GM12878 (cell line): ENCODE results near the gene MTX1. TPM values are rescaled to one million over a fixed set of nuclear protein-coding genes. Genes with fewer than 3 reads are reported as not detected.

Experiments used
- BHLHE40 ChIP-seq, 2 experiments: fragments of 450-650 bp in 1 of 2; IDR thresholded peaks; 2 replicates each; pipeline ENCODE4 v1.6.1; 2011 to 2017; ENCODE audit warnings: low read depth in 2 of 2, borderline replicate concordance in 1 of 2, improper control_type of control experiment in 1 of 2, low read length in 1 of 2, mild to moderate bottlenecking in 1 of 2
- BMI1 ChIP-seq: fragments of 450-650 bp; IDR thresholded peaks from 2 replicates; pipeline ENCODE4 v1.6.1; 2016; ENCODE audit warnings: mild to moderate bottlenecking, moderate library complexity, borderline replicate concordance
- CHD1 ChIP-seq: IDR thresholded peaks from 2 replicates; pipeline ENCODE4 v1.6.1; 2012; ENCODE audit warnings: low read depth, low read length, improper control_type of control experiment
- CREB1 ChIP-seq: IDR thresholded peaks from 2 replicates; pipeline ENCODE4 v1.6.1; 2012; ENCODE audit warnings: low read depth, mild to moderate bottlenecking, inconsistent platforms
- CREM ChIP-seq: IDR thresholded peaks from 2 replicates; pipeline ENCODE4 v1.6.1; 2014; ENCODE audit warnings: antibody characterized with exemption, low read depth
- IKZF1 ChIP-seq: fragments of 450-650 bp; conservative IDR thresholded peaks from 2 replicates; pipeline ENCODE4 v1.6.1; 2017; ENCODE audit warnings: antibody characterized with exemption, mild to moderate bottlenecking
- LARP7 ChIP-seq: fragments of 450-650 bp; IDR thresholded peaks from 2 replicates; pipeline ENCODE4 v1.6.1; 2017; ENCODE audit warnings: mild to moderate bottlenecking
- NFIC ChIP-seq: IDR thresholded peaks from 2 replicates; pipeline ENCODE4 v1.6.1; 2012; ENCODE audit warnings: low read depth, mild to moderate bottlenecking, inconsistent platforms, low read length, moderate library complexity
- NFYA ChIP-seq: IDR thresholded peaks from 2 replicates; pipeline ENCODE4 v1.6.1; 2011; ENCODE audit warnings: low read depth, mild to moderate bottlenecking, low read length, improper control_type of control experiment, borderline replicate concordance
- POLR2AphosphoS2 ChIP-seq: IDR thresholded peaks from 2 replicates; pipeline ENCODE4 v1.6.1; 2011; ENCODE audit warnings: low read depth, mild to moderate bottlenecking, low read length, improper control_type of control experiment, moderate library complexity
- SMAD5 ChIP-seq: IDR thresholded peaks from 2 replicates; pipeline ENCODE4 v1.6.1; 2016; ENCODE audit warnings: antibody characterized with exemption, low read depth
- SPI1 ChIP-seq: IDR thresholded peaks from 2 replicates; pipeline ENCODE4 v1.6.1; 2011; ENCODE audit warnings: low read depth, mild to moderate bottlenecking, low read length, moderate library complexity, borderline replicate concordance; ENCODE audit not compliant: insufficient read depth
- STAT1 ChIP-seq: fragments of 450-650 bp; conservative IDR thresholded peaks from 2 replicates; pipeline ENCODE4 v1.6.1; 2014; ENCODE audit warnings: antibody characterized with exemption, mild to moderate bottlenecking
- TAF1 ChIP-seq: IDR thresholded peaks from 2 replicates; pipeline ENCODE4 v1.6.1; 2011; ENCODE audit warnings: mild to moderate bottlenecking, low read depth, low read length, borderline replicate concordance
- TBL1XR1 ChIP-seq: IDR thresholded peaks from 2 replicates; pipeline ENCODE4 v1.6.1; 2012; ENCODE audit warnings: low read depth, low read length, improper control_type of control experiment
- ZNF24 ChIP-seq: fragments of 450-650 bp; IDR thresholded peaks from 2 replicates; pipeline ENCODE4 v1.6.1; 2017; ENCODE audit warnings: antibody characterized with exemption, mild to moderate bottlenecking
- polyA plus RNA-seq, 11 experiments: library from polyadenylated mRNA; depleted of rRNA in 4 of 11; unstranded in 6 of 11; stranded (reverse) in 5 of 11; fragments of >200 nt; fragmentation: Nextera tagmentation in 4 of 11; fragmentation: Illumina TruSeq in 1 of 11; extraction: Ambion mirVana in 4 of 11; extraction: Trizol in 1 of 11; gene quantifications; 1 replicate in 1 of 11; 2 replicates in 10 of 11; pipeline versions ENCODE4 v1.2.1 to v1.2.3, GENCODE V29; 2011 to 2016; ENCODE audit warnings: inconsistent platforms in 2 of 11, missing spikeins in 2 of 11, low read depth in 1 of 11
- total RNA-seq, 4 experiments: library from RNA; depleted of rRNA in 3 of 4; stranded (reverse); fragments of >200 nt in 3 of 4; fragmentation: Illumina TruSeq in 1 of 4; extraction: Trizol in 1 of 4; gene quantifications; 2 replicates each; pipeline versions ENCODE4 v1.2.1 to v1.2.3, GENCODE V29; 2013 to 2021
- TF ChIP-seq, protein P1 (sequence below): fragments of 450-650 bp; IDR thresholded peaks from 2 replicates; pipeline ENCODE4 v1.6.1; 2018; ENCODE audit warnings: mild to moderate bottlenecking, low read depth, moderate library complexity; ENCODE audit not compliant: partially characterized antibody
- TF ChIP-seq, protein P2 (sequence below): IDR thresholded peaks from 2 replicates; pipeline ENCODE4 v1.6.1; 2011; ENCODE audit warnings: mild to moderate bottlenecking, low read depth, low read length, moderate library complexity; ENCODE audit not compliant: insufficient replicate concordance
- TF ChIP-seq, protein P3 (sequence below): fragments of 450-650 bp; IDR thresholded peaks from 2 replicates; pipeline ENCODE4 v1.6.1; 2018; ENCODE audit warnings: borderline replicate concordance, mild to moderate bottlenecking; ENCODE audit not compliant: partially characterized antibody
- TF ChIP-seq, protein P4 (sequence below): fragments of 450-650 bp; IDR thresholded peaks from 2 replicates; pipeline ENCODE4 v1.6.1; 2017; ENCODE audit warnings: mild to moderate bottlenecking, low read depth, inconsistent platforms; ENCODE audit not compliant: poor library complexity, severe bottlenecking

The MTX1 gene
- total and polyA plus RNA-seq, 10 of the 15 experiments (the other 5 are each of a cell fraction or from before 2014, with no cell fraction given) = 15.8 to 92.0 (median 49.1) TPM

DNA sequence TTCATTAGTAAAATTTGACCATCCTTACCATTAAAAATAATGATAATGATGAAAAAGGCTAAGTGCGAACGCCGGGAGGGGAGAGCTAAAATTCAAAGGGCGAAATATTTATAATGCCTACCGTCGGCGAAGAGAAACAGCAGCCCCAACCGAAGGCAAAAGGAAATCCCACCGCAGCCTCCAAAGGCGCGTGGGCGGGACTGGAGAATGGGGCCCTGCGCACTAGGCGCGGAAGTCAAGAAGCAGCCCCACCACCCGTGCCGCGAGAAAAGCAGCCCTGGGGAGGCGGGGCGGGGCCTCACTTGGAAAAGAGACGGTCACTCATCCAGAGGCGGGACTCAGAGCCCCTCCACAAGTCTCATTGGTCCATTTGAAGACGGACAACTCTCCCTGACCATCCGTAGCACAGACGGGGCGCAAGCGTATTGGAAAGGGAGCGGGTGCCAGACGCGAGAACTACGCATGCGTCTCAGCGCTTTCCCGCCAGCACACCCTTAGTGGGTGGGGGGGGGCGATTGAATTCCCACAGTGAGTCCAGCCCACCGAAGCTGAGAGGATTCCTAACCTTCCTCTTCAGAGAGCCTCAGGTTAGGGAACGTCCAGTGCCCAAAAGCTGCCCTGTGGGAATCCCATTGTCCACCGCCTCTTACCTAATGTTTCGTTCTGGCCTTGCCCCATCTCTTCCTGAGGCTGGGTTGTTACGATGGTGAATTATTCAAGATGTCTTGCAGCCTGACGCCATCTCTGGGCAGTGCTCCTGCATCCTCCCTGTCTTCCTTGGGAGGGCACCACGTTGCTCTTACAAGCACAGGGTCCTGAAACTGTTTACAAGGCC, 19.0 kb downstream of the MTX1 start (continued):
- TF ChIP-seq, protein P1, sequence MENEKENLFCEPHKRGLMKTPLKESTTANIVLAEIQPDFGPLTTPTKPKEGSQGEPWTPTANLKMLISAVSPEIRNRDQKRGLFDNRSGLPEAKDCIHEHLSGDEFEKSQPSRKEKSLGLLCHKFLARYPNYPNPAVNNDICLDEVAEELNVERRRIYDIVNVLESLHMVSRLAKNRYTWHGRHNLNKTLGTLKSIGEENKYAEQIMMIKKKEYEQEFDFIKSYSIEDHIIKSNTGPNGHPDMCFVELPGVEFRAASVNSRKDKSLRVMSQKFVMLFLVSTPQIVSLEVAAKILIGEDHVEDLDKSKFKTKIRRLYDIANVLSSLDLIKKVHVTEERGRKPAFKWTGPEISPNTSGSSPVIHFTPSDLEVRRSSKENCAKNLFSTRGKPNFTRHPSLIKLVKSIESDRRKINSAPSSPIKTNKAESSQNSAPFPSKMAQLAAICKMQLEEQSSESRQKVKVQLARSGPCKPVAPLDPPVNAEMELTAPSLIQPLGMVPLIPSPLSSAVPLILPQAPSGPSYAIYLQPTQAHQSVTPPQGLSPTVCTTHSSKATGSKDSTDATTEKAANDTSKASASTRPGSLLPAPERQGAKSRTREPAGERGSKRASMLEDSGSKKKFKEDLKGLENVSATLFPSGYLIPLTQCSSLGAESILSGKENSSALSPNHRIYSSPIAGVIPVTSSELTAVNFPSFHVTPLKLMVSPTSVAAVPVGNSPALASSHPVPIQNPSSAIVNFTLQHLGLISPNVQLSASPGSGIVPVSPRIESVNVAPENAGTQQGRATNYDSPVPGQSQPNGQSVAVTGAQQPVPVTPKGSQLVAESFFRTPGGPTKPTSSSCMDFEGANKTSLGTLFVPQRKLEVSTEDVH = peak; percentile 98
- peak; percentile 60 for TF ChIP-seq NFYA
- peak; percentile 14; the same call in 1 of the 2 replicates for TF ChIP-seq TBL1XR1
- peak; percentile 46; the same call in 1 of the 2 replicates for TF ChIP-seq CREB1
- peak; percentile 89 for TF ChIP-seq SMAD5
- TF ChIP-seq ZNF24 = peak; percentile 84
- TF ChIP-seq POLR2AphosphoS2 = peak; percentile 86
- peak; percentile 74; the same call in 1 of the 2 replicates for TF ChIP-seq CHD1
- TF ChIP-seq TAF1 = peak; percentile 80
- TF ChIP-seq SPI1 = peak; percentile 35; the same call in 1 of the 2 replicates
- TF ChIP-seq, protein P2, sequence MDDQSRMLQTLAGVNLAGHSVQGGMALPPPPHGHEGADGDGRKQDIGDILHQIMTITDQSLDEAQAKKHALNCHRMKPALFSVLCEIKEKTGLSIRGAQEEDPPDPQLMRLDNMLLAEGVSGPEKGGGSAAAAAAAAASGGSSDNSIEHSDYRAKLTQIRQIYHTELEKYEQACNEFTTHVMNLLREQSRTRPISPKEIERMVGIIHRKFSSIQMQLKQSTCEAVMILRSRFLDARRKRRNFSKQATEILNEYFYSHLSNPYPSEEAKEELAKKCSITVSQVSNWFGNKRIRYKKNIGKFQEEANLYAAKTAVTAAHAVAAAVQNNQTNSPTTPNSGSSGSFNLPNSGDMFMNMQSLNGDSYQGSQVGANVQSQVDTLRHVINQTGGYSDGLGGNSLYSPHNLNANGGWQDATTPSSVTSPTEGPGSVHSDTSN = peak; percentile 96
- TF ChIP-seq STAT1 = 0 out of 2 replicates have a peak, but pooled peaks have one; percentile 36
- TF ChIP-seq, protein P3, sequence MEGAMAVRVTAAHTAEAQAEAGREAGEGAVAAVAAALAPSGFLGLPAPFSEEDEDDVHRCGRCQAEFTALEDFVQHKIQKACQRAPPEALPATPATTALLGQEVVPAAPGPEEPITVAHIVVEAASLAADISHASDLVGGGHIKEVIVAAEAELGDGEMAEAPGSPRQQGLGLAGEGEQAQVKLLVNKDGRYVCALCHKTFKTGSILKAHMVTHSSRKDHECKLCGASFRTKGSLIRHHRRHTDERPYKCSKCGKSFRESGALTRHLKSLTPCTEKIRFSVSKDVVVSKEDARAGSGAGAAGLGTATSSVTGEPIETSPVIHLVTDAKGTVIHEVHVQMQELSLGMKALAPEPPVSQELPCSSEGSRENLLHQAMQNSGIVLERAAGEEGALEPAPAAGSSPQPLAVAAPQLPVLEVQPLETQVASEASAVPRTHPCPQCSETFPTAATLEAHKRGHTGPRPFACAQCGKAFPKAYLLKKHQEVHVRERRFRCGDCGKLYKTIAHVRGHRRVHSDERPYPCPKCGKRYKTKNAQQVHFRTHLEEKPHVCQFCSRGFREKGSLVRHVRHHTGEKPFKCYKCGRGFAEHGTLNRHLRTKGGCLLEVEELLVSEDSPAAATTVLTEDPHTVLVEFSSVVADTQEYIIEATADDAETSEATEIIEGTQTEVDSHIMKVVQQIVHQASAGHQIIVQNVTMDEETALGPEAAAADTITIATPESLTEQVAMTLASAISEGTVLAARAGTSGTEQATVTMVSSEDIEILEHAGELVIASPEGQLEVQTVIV = no peak
- peak; percentile 20; the same call in 1 of the 2 replicates for TF ChIP-seq NFIC
- TF ChIP-seq BHLHE40 (IDR thresholded peaks at IDR 0.05; ENCODE audit: borderline replicate concordance in 1 of 2, low read depth in 2 of 2, low read length in 1 of 2) = peak; percentile 86 to 93
- TF ChIP-seq, protein P4, sequence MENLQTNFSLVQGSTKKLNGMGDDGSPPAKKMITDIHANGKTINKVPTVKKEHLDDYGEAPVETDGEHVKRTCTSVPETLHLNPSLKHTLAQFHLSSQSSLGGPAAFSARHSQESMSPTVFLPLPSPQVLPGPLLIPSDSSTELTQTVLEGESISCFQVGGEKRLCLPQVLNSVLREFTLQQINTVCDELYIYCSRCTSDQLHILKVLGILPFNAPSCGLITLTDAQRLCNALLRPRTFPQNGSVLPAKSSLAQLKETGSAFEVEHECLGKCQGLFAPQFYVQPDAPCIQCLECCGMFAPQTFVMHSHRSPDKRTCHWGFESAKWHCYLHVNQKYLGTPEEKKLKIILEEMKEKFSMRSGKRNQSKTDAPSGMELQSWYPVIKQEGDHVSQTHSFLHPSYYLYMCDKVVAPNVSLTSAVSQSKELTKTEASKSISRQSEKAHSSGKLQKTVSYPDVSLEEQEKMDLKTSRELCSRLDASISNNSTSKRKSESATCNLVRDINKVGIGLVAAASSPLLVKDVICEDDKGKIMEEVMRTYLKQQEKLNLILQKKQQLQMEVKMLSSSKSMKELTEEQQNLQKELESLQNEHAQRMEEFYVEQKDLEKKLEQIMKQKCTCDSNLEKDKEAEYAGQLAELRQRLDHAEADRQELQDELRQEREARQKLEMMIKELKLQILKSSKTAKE = peak; percentile 15
- TF ChIP-seq IKZF1 = peak; percentile 83
- 0 out of 2 replicates have a peak, but pooled peaks have one; percentile 16 for TF ChIP-seq BMI1
- TF ChIP-seq LARP7 = 0 out of 2 replicates have a peak, but pooled peaks have one; percentile 49
- peak; percentile 25; the same call in 1 of the 2 replicates for TF ChIP-seq CREM
